ENCODE results near the gene MKS1.
A peak's percentile ranks its signal among the peaks of the same experiment; 100 is the strongest.

The MKS1 gene

DNA sequence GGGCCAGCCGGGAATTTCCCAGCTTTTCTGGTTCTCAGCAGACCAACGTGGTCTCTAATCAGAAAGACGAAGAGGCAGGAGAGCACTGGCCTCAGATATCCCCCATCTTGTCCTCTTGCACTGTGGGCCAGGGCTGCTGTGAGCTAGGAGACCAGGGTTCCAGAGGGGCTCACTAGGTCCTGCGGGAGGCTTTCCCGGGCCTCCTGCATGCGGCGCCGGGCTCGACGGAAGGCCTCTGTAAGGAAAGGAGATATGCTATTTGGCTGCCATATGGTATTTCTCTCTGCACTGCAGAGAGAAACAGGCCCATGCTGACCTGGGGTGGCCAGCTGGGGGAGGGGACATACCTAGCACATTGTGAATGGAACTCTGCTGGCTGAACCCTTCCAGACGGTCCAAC lies 13.1 kb downstream of the MKS1 start:
- no peak overlapping the region for H3K9ac ChIP-seq (ENCODE audit: low read length)
- H3K4me1 ChIP-seq (ENCODE audit: control insufficient read depth, low read depth, low read length) = no peaks in the 10 kb centered on the region
- no peak overlapping the region for H3K4me2 ChIP-seq (ENCODE audit: low read length)
- no peak overlapping the region for H3K56ac ChIP-seq (ENCODE audit: low read length)
- H3K23ac ChIP-seq (ENCODE audit: low read length) = no peak overlapping the region
- WGBS (ENCODE audit: extremely low coverage, insufficient coverage, low lambda C conversion rate) = no CpG with 5 or more reads among the region's 11 CpGs
- no peak overlapping the region for H2AK5ac ChIP-seq (ENCODE audit: low read length)
- no peak overlapping the region for H2BK120ac ChIP-seq (ENCODE audit: low read depth, low read length)
- no peaks in the 10 kb centered on the region for H3K27me3 ChIP-seq (ENCODE audit: insufficient read depth, low read length, poor library complexity)
- no peak overlapping the region for H3K4ac ChIP-seq (ENCODE audit: low read depth, low read length)
- no peak overlapping the region for H3K27ac ChIP-seq (ENCODE audit: low read depth, low read length)
- H3K36me3 ChIP-seq (ENCODE audit: control insufficient read depth, insufficient read depth, low read length) = peaks cover 4% of the 10 kb centered on the region
- no peak overlapping the region for H3K4me3 ChIP-seq (ENCODE audit: low read length)
- H3K18ac ChIP-seq (ENCODE audit: low read length) = no peak overlapping the region
- no peak overlapping the region for H2BK5ac ChIP-seq (ENCODE audit: low read length)
- H3K79me2 ChIP-seq (ENCODE audit: control insufficient read depth, insufficient read depth, low read length) = no peaks in the 10 kb centered on the region
- DNase-seq = no peak
- no peaks in the 10 kb centered on the region for H3K79me1 ChIP-seq (ENCODE audit: low read length)
- H4K8ac ChIP-seq (ENCODE audit: low read depth, low read length) = no peak overlapping the region
- H2BK15ac ChIP-seq (replicated peaks; ENCODE audit: low read depth) = no peak overlapping the region
- H4K5ac ChIP-seq (ENCODE audit: low read length) = no peak overlapping the region

DNA sequence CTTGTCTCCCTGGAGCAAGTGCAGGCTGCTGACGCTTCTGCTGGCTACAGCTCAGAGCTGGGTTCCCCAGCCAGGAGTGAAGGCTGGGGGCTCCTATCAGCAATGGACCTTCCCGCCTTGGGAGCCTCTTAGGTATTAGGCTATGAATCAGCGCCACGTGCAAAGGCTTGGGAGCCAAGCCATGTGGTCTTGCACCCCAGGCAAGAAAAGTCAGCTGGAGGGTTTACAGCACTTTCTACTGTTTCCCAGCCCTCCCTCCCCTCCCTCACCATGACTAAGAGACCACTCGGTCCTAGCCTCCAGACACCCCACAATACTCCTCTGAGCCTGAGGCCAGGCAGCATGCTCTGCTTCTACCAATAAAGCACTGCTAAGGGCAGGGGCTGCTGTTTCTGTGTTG lies 14.3 kb downstream of the MKS1 start:
- H4K5ac ChIP-seq (ENCODE audit: low read length) = no peak overlapping the region
- no peak overlapping the region for H3K9ac ChIP-seq (ENCODE audit: low read length)
- no peak overlapping the region for H2AK5ac ChIP-seq (ENCODE audit: low read length)
- H3K79me2 ChIP-seq (ENCODE audit: control insufficient read depth, insufficient read depth, low read length) = no peaks in the 10 kb centered on the region
- H3K4me1 ChIP-seq (ENCODE audit: control insufficient read depth, low read depth, low read length) = no peaks in the 10 kb centered on the region
- H3K27me3 ChIP-seq (ENCODE audit: insufficient read depth, low read length, poor library complexity) = no peaks in the 10 kb centered on the region
- H3K18ac ChIP-seq (ENCODE audit: low read length) = no peak overlapping the region
- no peak overlapping the region for H4K8ac ChIP-seq (ENCODE audit: low read depth, low read length)
- H3K79me1 ChIP-seq (ENCODE audit: low read length) = no peaks in the 10 kb centered on the region
- DNase-seq = no peak
- H3K4ac ChIP-seq (ENCODE audit: low read depth, low read length) = no peak overlapping the region
- H2BK120ac ChIP-seq (ENCODE audit: low read depth, low read length) = no peak overlapping the region
- no peak overlapping the region for H3K4me2 ChIP-seq (ENCODE audit: low read length)
- H2BK15ac ChIP-seq (replicated peaks; ENCODE audit: low read depth) = no peak overlapping the region
- H3K36me3 ChIP-seq (ENCODE audit: control insufficient read depth, insufficient read depth, low read length) = no peaks in the 10 kb centered on the region
- H2BK5ac ChIP-seq (ENCODE audit: low read length) = no peak overlapping the region
- no CpG with 5 or more reads among the region's 5 CpGs for WGBS (ENCODE audit: extremely low coverage, insufficient coverage, low lambda C conversion rate)
- H3K4me3 ChIP-seq (ENCODE audit: low read length) = no peak overlapping the region
- H3K23ac ChIP-seq (ENCODE audit: low read length) = no peak overlapping the region
- H3K56ac ChIP-seq (ENCODE audit: low read length) = no peak overlapping the region
- H3K27ac ChIP-seq (ENCODE audit: low read depth, low read length) = no peak overlapping the region

DNA sequence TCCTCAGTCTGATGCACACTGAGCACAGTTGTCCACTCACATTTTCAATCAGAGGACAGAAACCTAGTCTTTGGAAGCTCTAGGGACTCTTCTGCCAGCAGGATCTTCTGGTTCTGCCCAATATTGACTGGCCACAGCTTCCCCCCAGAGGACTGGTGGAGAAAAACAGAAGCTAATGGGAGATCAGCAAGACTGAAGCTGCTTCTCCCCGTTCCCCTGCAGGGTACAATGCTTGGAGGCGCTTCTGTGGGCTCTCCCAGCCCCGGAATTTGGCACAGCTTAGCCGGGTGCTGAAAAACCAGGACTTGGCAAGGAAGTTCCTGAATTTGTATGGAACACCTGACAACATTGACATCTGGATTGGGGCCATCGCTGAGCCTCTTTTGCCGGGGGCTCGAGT lies 16.2 kb downstream of the MKS1 start:
- Histone ChIP-seq H2AK5ac (ENCODE audit: low read length) (no peak overlapping the region), H3K4ac (ENCODE audit: low read depth, low read length) (no peak overlapping the region), H3K23ac (ENCODE audit: low read length) (no peak overlapping the region), H3K56ac (ENCODE audit: low read length) (no peak overlapping the region), H3K4me3 (ENCODE audit: low read length) (no peak overlapping the region), H3K9ac (ENCODE audit: low read length) (no peak overlapping the region), H4K8ac (ENCODE audit: low read depth, low read length) (no peak overlapping the region), H2BK15ac (replicated peaks; ENCODE audit: low read depth) (no peak overlapping the region), H3K27ac (ENCODE audit: low read depth, low read length) (no peak overlapping the region), H3K4me2 (ENCODE audit: low read length) (no peak overlapping the region), H2BK120ac (ENCODE audit: low read depth, low read length) (no peak overlapping the region), H3K18ac (ENCODE audit: low read length) (no peak overlapping the region), H3K79me2 (ENCODE audit: control insufficient read depth, insufficient read depth, low read length) (no peaks in the 10 kb centered on the region), H3K79me1 (ENCODE audit: low read length) (no peaks in the 10 kb centered on the region), H3K4me1 (ENCODE audit: control insufficient read depth, low read depth, low read length) (no peaks in the 10 kb centered on the region), H2BK5ac (ENCODE audit: low read length) (no peak overlapping the region), H3K27me3 (ENCODE audit: insufficient read depth, low read length, poor library complexity) (no peaks in the 10 kb centered on the region), H4K5ac (ENCODE audit: low read length) (no peak overlapping the region), H3K36me3 (ENCODE audit: control insufficient read depth, insufficient read depth, low read length) (no peaks in the 10 kb centered on the region)
- WGBS (ENCODE audit: extremely low coverage, insufficient coverage, low lambda C conversion rate) = no CpG with 5 or more reads among the region's 7 CpGs
- no peak for DNase-seq

DNA sequence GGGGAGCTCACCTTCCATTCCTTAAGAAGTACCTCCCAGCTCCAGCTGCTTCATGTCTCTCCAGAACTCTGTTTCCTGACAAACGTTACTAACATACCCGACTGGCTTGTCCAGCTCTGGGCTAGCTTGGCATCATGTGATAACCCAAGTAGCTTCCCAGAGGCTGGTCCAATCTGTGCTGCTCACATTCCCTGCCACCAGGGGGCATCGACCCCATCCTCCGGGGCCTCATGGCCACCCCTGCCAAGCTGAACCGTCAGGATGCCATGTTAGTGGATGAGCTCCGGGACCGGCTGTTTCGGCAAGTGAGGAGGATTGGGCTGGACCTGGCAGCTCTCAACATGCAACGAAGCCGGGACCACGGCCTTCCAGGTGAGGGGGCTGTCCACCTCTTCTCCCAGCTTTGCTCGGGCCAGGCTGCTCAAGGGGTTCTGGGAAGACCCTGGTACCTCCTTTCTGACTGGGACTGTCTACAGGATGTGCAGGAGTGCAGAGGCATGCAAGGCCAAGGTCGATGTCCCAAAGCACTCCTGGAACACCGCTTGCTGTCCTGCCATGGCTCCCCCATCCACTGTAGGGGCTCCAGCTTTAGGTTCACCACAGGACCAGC lies 18.9 kb downstream of the MKS1 start:
- no peak overlapping the region for H3K4me2 ChIP-seq (ENCODE audit: low read length)
- no peak overlapping the region for H2BK15ac ChIP-seq (replicated peaks; ENCODE audit: low read depth)
- H3K4me1 ChIP-seq (ENCODE audit: control insufficient read depth, low read depth, low read length) = no peaks in the 10 kb centered on the region
- no peak overlapping the region for H3K9ac ChIP-seq (ENCODE audit: low read length)
- no peak overlapping the region for H4K8ac ChIP-seq (ENCODE audit: low read depth, low read length)
- no peak overlapping the region for H4K5ac ChIP-seq (ENCODE audit: low read length)
- H2AK5ac ChIP-seq (ENCODE audit: low read length) = no peak overlapping the region
- no peak overlapping the region for H3K4me3 ChIP-seq (ENCODE audit: low read length)
- H2BK120ac ChIP-seq (ENCODE audit: low read depth, low read length) = no peak overlapping the region
- no peak overlapping the region for H3K27ac ChIP-seq (ENCODE audit: low read depth, low read length)
- no peaks in the 10 kb centered on the region for H3K36me3 ChIP-seq (ENCODE audit: control insufficient read depth, insufficient read depth, low read length)
- no peak overlapping the region for H3K23ac ChIP-seq (ENCODE audit: low read length)
- H3K27me3 ChIP-seq (ENCODE audit: insufficient read depth, low read length, poor library complexity) = no peaks in the 10 kb centered on the region
- H3K79me1 ChIP-seq (ENCODE audit: low read length) = no peaks in the 10 kb centered on the region
- H3K56ac ChIP-seq (ENCODE audit: low read length) = no peak overlapping the region
- H3K18ac ChIP-seq (ENCODE audit: low read length) = no peak overlapping the region
- WGBS (ENCODE audit: extremely low coverage, insufficient coverage, low lambda C conversion rate) = no CpG with 5 or more reads among the region's 14 CpGs
- no peak overlapping the region for H3K4ac ChIP-seq (ENCODE audit: low read depth, low read length)
- peak; percentile 81 for DNase-seq
- H2BK5ac ChIP-seq (ENCODE audit: low read length) = no peak overlapping the region
- no peaks in the 10 kb centered on the region for H3K79me2 ChIP-seq (ENCODE audit: control insufficient read depth, insufficient read depth, low read length)

DNA sequence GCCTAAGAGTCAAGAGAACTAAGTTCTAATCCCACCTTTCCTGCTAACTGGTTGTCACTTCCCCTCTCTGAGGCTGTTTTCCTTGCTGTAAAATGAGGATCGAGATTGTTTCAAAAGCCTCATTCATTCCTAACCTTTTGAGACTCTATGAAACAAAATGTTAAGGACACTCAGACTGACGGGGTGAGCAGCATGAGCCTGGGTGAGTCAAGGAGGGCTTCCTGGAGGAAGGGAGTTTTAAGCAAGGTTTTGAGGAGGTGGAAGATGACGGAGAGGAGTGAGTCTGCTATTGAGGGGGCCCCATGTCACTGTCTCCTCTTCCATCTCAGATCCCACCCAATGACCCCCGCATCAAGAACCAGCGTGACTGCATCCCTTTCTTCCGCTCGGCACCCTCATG lies 22.4 kb downstream of the MKS1 start:
- no peaks in the 10 kb centered on the region for H3K79me2 ChIP-seq (ENCODE audit: control insufficient read depth, insufficient read depth, low read length)
- no peak overlapping the region for H3K9ac ChIP-seq (ENCODE audit: low read length)
- no peaks in the 10 kb centered on the region for H3K36me3 ChIP-seq (ENCODE audit: control insufficient read depth, insufficient read depth, low read length)
- no peak overlapping the region for H3K4ac ChIP-seq (ENCODE audit: low read depth, low read length)
- DNase-seq = no peak
- no peak overlapping the region for H3K27ac ChIP-seq (ENCODE audit: low read depth, low read length)
- H3K56ac ChIP-seq (ENCODE audit: low read length) = no peak overlapping the region
- H2BK5ac ChIP-seq (ENCODE audit: low read length) = no peak overlapping the region
- no peaks in the 10 kb centered on the region for H3K79me1 ChIP-seq (ENCODE audit: low read length)
- no peak overlapping the region for H3K4me3 ChIP-seq (ENCODE audit: low read length)
- H3K4me1 ChIP-seq (ENCODE audit: control insufficient read depth, low read depth, low read length) = no peaks in the 10 kb centered on the region
- H2BK15ac ChIP-seq (replicated peaks; ENCODE audit: low read depth) = no peak overlapping the region
- no CpG with 5 or more reads among the region's 7 CpGs for WGBS (ENCODE audit: extremely low coverage, insufficient coverage, low lambda C conversion rate)
- no peak overlapping the region for H4K8ac ChIP-seq (ENCODE audit: low read depth, low read length)
- H3K4me2 ChIP-seq (ENCODE audit: low read length) = no peak overlapping the region
- H3K18ac ChIP-seq (ENCODE audit: low read length) = no peak overlapping the region
- no peak overlapping the region for H2AK5ac ChIP-seq (ENCODE audit: low read length)
- H2BK120ac ChIP-seq (ENCODE audit: low read depth, low read length) = no peak overlapping the region
- H3K27me3 ChIP-seq (ENCODE audit: insufficient read depth, low read length, poor library complexity) = no peaks in the 10 kb centered on the region
- H4K5ac ChIP-seq (ENCODE audit: low read length) = no peak overlapping the region
- H3K23ac ChIP-seq (ENCODE audit: low read length) = no peak overlapping the region

DNA sequence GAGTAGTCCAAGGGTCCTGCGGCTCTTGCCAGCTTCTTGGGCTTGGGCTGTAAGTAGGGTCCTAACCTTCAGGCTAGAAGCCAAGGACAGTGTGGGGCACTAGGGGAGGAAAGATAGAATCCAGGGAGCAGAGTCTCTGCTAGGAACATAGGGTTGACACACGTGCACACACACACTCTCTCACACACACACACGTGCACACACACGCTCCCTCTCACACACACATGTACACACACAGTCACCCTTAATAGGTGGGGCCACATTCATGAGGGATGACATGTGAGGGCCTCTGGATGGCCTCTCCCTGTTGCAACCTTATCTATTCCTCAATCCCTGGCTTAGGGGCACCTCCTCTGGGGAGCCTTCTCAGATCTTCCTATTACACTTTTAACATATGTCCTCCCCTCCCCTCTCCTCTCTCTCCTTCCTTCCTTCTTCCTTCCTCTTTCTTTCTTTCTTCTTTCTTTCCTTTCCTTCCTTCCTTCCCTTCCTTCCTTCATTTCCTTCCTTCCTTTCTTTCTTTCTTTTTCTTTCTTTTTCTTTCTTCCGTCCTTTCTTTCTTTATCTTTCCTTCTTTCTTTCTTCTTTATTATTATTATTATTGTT lies 23.4 kb downstream of the MKS1 start:
- no peak overlapping the region for H3K23ac ChIP-seq (ENCODE audit: low read length)
- H3K18ac ChIP-seq (ENCODE audit: low read length) = no peak overlapping the region
- no peak overlapping the region for H2BK5ac ChIP-seq (ENCODE audit: low read length)
- H3K4me3 ChIP-seq (ENCODE audit: low read length) = no peak overlapping the region
- H3K56ac ChIP-seq (ENCODE audit: low read length) = no peak overlapping the region
- no peak overlapping the region for H4K8ac ChIP-seq (ENCODE audit: low read depth, low read length)
- no peak for DNase-seq
- H2BK120ac ChIP-seq (ENCODE audit: low read depth, low read length) = no peak overlapping the region
- H4K5ac ChIP-seq (ENCODE audit: low read length) = no peak overlapping the region
- no peak overlapping the region for H3K4ac ChIP-seq (ENCODE audit: low read depth, low read length)
- H3K27me3 ChIP-seq (ENCODE audit: insufficient read depth, low read length, poor library complexity) = no peaks in the 10 kb centered on the region
- H3K27ac ChIP-seq (ENCODE audit: low read depth, low read length) = no peak overlapping the region
- no peaks in the 10 kb centered on the region for H3K79me1 ChIP-seq (ENCODE audit: low read length)
- no peak overlapping the region for H3K9ac ChIP-seq (ENCODE audit: low read length)
- H2AK5ac ChIP-seq (ENCODE audit: low read length) = no peak overlapping the region
- H3K4me1 ChIP-seq (ENCODE audit: control insufficient read depth, low read depth, low read length) = no peaks in the 10 kb centered on the region
- no peak overlapping the region for H2BK15ac ChIP-seq (replicated peaks; ENCODE audit: low read depth)
- H3K4me2 ChIP-seq (ENCODE audit: low read length) = no peak overlapping the region
- H3K79me2 ChIP-seq (ENCODE audit: control insufficient read depth, insufficient read depth, low read length) = no peaks in the 10 kb centered on the region
- no peaks in the 10 kb centered on the region for H3K36me3 ChIP-seq (ENCODE audit: control insufficient read depth, insufficient read depth, low read length)
- 94% methylated on average over 1 of the region's 5 CpGs for WGBS (ENCODE audit: extremely low coverage, insufficient coverage, low lambda C conversion rate)
